ENCODE measurements around the gene FCHSD2. TPM values are rescaled to one million over a fixed set of nuclear protein-coding genes. Genes with fewer than 3 reads are reported as not detected.

The FCHSD2 gene
- total and polyA plus RNA-seq, 2 of the 13 experiments (the other 11 are each of a cell fraction or from before 2014, with no cell fraction given) = 20.5 to 24.8 TPM

- FAIRE-seq (no peak), ATAC-seq (no peak), DNase-seq (ENCODE audit: low spot score) (no peak)
- in situ Hi-C loops (cut with HindIII; ENCODE audit: extremely low pct_ligation_motif_present, low pct_unique_long_range_greater_than_20kb) = no loop called here
- BruUV-seq (replicated peaks) = no TSS peak
- intact Hi-C loops (cut with micrococcal nuclease; ENCODE audit: unreplicated experiment) = no loop called here
- ChIA-PET POLR2A (interaction anchor here (4.0 kb wide), 1 partner anchor 11 kb away, joined by 30 read pairs; the partner anchor contains the start of gene FCHSD2), CTCF (ENCODE audit: low intra/inter-chr PET ratio, low total read pairs) (no interaction called here)
- Histone ChIP-seq H3K4me1 (ENCODE audit: insufficient read depth, low read length) (peaks cover 99% of the 10 kb centered on the region), H3K27me3 (ENCODE audit: control insufficient read depth in 1 of 2, insufficient read depth in 2 of 2, low read length in 2 of 2) (no peaks in the 10 kb centered on the region), H3K79me2 (ENCODE audit: insufficient read depth, low read length) (no peaks in the 10 kb centered on the region), H4K20me1 (ENCODE audit: insufficient read depth, low read length) (no peaks in the 10 kb centered on the region), H3K4me3 (replicated peaks in 1 of 3; ENCODE audit: insufficient read depth in 1 of 3, low read depth in 2 of 3, low read length in 3 of 3) (no peak overlapping the region), H3K4me2 (ENCODE audit: low read depth, low read length) (no peak overlapping the region), H3K9ac (ENCODE audit: insufficient read depth, low read depth, low read length) (no peak overlapping the region), H2AFZ (ENCODE audit: low read length) (no peak overlapping the region), H3K9me3 (ENCODE audit: low read length) (no peaks in the 10 kb centered on the region), H3K27ac (ENCODE audit: extremely low read length, insufficient read depth, low read length) (no peak overlapping the region), H3K36me3 (replicated peaks in 1 of 2; ENCODE audit: control insufficient read depth in 1 of 2, insufficient read depth in 2 of 2, low read length in 2 of 2) (no peaks in the 10 kb centered on the region)
- TF ChIP-seq ZNF691 (CRISPR knock-in tag; IDR thresholded peaks at IDR 0.05; ENCODE audit: borderline replicate concordance, low read depth) = no peak
- no peak for TF ChIP-seq ZNF776 (CRISPR knock-in tag; IDR thresholded peaks at IDR 0.05)
- no peak for TF ChIP-seq ATF6 (CRISPR knock-in tag; conservative IDR thresholded peaks at IDR 0.05)
- no peak for TF ChIP-seq ZNF12 (CRISPR knock-in tag; IDR thresholded peaks at IDR 0.05)
- WGBS (ENCODE audit: low lambda C conversion rate) = 94% methylated on average over 2 of the region's 3 CpGs
These were observed 12.1 kb upstream of the FCHSD2 start for GRCh38 chr11:73154178-73154577.

GRCh38 chr11:73152861-73153483, 10.9 kb upstream of the FCHSD2 start:
- BruUV-seq (replicated peaks) = no TSS peak
- ChIA-PET POLR2A (interaction anchor here (1.8 to 4.0 kb wide), 2 partner anchors 10 to 14 kb away, joined by 4 to 30 read pairs; partner anchors contain the start of gene FCHSD2), CTCF (ENCODE audit: low intra/inter-chr PET ratio, low total read pairs) (no interaction called here)
- in situ Hi-C loops (cut with HindIII; ENCODE audit: extremely low pct_ligation_motif_present, low pct_unique_long_range_greater_than_20kb) = no loop called here
- ATAC-seq = peak; percentile 56
- 35% methylated on average over 5 of the region's 6 CpGs for whole genome bisulfite sequencing (ENCODE audit: low lambda C conversion rate)
- H3K27me3 ChIP-seq (ENCODE audit: control insufficient read depth in 1 of 2, insufficient read depth in 2 of 2, low read length in 2 of 2) = no peaks in the 10 kb centered on the region
- H3K36me3 ChIP-seq (replicated peaks in 1 of 2; ENCODE audit: control insufficient read depth in 1 of 2, insufficient read depth in 2 of 2, low read length in 2 of 2) = no peaks in the 10 kb centered on the region
- H3K79me2 ChIP-seq (ENCODE audit: insufficient read depth, low read length) = no peaks in the 10 kb centered on the region
- H3K9me3 ChIP-seq (ENCODE audit: low read length) = no peaks in the 10 kb centered on the region
- H3K4me1 ChIP-seq (ENCODE audit: insufficient read depth, low read length) = peaks cover 93% of the 10 kb centered on the region
- FAIRE-seq = peak; percentile 48
- no peak overlapping the region for H3K9ac ChIP-seq (ENCODE audit: insufficient read depth, low read depth, low read length)
- peak overlapping the region; percentile 41 for H3K27ac ChIP-seq (ENCODE audit: extremely low read length, insufficient read depth, low read length)
- DNase-seq (ENCODE audit: low spot score) = no peak
- peak overlapping the region in 1 of 3 experiments; percentile 14; a peak in 1 of 6 replicates for H3K4me3 ChIP-seq (replicated peaks in 1 of 3; ENCODE audit: insufficient read depth in 1 of 3, low read depth in 2 of 3, low read length in 3 of 3)
- intact Hi-C loops (cut with micrococcal nuclease; ENCODE audit: unreplicated experiment) = no loop called here
- H4K20me1 ChIP-seq (ENCODE audit: insufficient read depth, low read length) = no peaks in the 10 kb centered on the region
- no peak overlapping the region for H2AFZ ChIP-seq (ENCODE audit: low read length)
- peak overlapping the region; percentile 61 for H3K4me2 ChIP-seq (ENCODE audit: low read depth, low read length)
- TF ChIP-seq HNF4G (IDR thresholded peaks at IDR 0.05; ENCODE audit: borderline replicate concordance, low read depth, low read length) (peak; percentile 42; the same call in 1 of the 2 replicates), HNF4G (CRISPR knock-in tag; IDR thresholded peaks at IDR 0.05; ENCODE audit: borderline replicate concordance, low read depth) (no peak), ZNF83 (CRISPR knock-in tag; IDR thresholded peaks at IDR 0.05; ENCODE audit: borderline replicate concordance) (no peak), ZNF232 (CRISPR knock-in tag; IDR thresholded peaks at IDR 0.05; ENCODE audit: borderline replicate concordance) (no peak), GATAD2A (CRISPR knock-in tag; IDR thresholded peaks at IDR 0.05) (peak; percentile 39; the same call in 1 of the 2 replicates), ZNF512 (CRISPR knock-in tag; IDR thresholded peaks at IDR 0.05) (no peak), FIP1L1 (IDR thresholded peaks at IDR 0.05; ENCODE audit: borderline replicate concordance, insufficient read depth, low read depth, low read length) (no peak), ZBTB14 (CRISPR knock-in tag; IDR thresholded peaks at IDR 0.05) (no peak)
